Measurements from ENCODE around the gene MAN1C1. TPM values are rescaled to one million over a fixed set of nuclear protein-coding genes. Genes with fewer than 3 reads are reported as not detected.

MAN1C1 gene
- total RNA-seq, 4 donors from 2014 or later: 5.0 to 31.1 (median 7.9) TPM

DNA sequence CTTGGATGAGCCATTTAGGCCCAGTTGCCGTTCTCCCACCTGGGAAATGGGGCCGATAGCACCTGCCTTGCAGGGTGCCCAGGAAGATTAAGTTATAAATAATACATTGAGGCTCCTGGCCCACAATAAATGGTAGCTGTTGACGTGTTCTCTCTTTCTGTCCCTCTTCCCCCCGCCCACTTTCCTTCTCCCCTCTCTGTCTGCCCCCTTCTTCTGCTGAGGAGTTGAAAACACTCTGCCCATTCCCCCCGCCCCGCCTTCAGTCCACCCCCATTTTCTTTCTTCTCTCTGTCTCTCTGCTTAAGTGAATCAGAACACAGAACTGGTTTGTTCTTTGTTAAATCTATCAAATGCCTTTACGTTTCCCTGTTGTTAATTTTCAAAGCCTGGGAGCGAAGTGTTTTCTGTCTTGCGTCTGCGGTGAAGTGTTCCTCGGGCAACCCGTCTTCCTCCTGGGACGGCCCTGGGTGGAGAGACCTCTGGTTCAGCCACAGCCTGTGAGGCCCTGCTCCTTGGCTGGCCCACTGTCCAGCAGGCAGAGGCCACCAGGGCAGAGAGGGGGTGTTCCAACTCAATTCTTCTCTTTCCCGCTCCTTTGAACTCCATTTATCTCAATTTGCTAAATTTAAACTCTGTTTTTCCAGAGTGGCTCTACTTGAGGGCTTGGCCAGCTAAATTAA, 154.1 kb downstream of the MAN1C1 start:
- intact Hi-C loops (cut with DNase I; ENCODE audit: low total_unique reads): no loop called here
- Histone ChIP-seq H3K36me3 (no peaks in the 10 kb centered on the region), H3K27me3 (no peaks in the 10 kb centered on the region), H3K4me1 (peaks cover 11 to 21% of the 10 kb centered on the region in 2 donors), H3K4me3 (no peak overlapping the region), H3K27ac (peak overlapping the region; percentile 56 to 77), H3K9me3 (no peaks in the 10 kb centered on the region)
- TF ChIP-seq CTCF (IDR thresholded peaks at IDR 0.05): no peak
- no peak for TF ChIP-seq POLR2A (IDR thresholded peaks at IDR 0.05)
- DNase-seq: peak in 1 of 2 donors; percentile 34

DNA sequence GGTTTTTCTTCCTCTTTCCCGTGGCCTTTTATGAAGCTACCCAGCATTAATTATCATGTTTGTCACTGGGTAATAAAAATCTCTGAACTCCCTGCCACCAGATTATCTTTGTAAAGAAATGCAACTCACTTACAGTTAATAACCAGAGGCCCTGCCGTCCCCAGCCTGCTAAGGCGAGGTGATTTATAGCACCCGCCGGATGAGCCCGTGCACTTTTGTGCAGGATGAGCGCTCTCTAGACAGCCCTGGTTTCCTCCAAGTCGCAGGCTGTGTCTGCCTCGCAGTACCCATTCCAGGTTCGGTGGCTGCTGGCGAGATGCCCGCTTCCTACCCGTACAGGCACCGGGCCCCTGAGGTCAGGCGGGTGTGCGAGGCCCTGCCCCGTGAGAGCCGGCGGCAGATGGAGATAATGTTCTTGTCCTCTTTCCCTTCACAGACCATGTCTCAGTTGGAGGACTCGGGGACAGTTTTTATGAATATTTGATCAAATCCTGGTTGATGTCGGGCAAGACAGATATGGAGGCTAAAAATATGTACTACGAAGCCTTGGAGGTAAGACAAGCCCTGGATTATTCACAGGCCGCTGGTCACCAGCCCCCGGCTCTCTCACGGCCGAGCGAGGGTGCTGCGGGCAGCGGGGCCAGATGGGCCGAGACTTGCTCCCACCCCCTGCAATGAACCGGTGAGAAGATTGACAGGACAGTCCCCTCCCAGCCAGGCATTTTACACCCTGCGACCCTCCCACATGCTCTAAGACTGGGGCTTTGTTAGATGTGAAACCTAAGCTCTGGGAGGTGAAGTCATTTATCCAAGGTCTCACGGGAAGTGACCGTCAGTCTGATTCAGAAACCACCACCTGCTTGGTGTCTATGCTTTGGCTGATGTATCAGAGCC, 154.9 kb downstream of the MAN1C1 start:
- Histone ChIP-seq H3K27me3 (no peaks in the 10 kb centered on the region), H3K4me1 (peaks cover 11 to 21% of the 10 kb centered on the region in 2 donors), H3K36me3 (no peaks in the 10 kb centered on the region), H3K9me3 (no peaks in the 10 kb centered on the region), H3K4me3 (no peak overlapping the region), H3K27ac (peak overlapping the region; percentile 56 to 77)
- TF ChIP-seq CTCF (IDR thresholded peaks at IDR 0.05) (no peak), POLR2A (IDR thresholded peaks at IDR 0.05) (no peak)
- DNase-seq: peak; percentile 67 to 73
- intact Hi-C loops (cut with DNase I; ENCODE audit: low total_unique reads): no loop called here

- no peak overlapping the region for H3K4me3 ChIP-seq
- no peak for DNase-seq
- H3K9me3 ChIP-seq: no peaks in the 10 kb centered on the region
- no peak overlapping the region for H3K27ac ChIP-seq
- no peaks in the 10 kb centered on the region for H3K36me3 ChIP-seq
- intact Hi-C loops (cut with DNase I; ENCODE audit: low total_unique reads): no loop called here
- no peaks in the 10 kb centered on the region for H3K27me3 ChIP-seq
- TF ChIP-seq POLR2A (IDR thresholded peaks at IDR 0.05): no peak
- TF ChIP-seq CTCF (IDR thresholded peaks at IDR 0.05): no peak
- peaks cover 11 to 21% of the 10 kb centered on the region in 2 donors for H3K4me1 ChIP-seq
Observed at GRCh38 chr1:25772164-25772563, 155.6 kb downstream of the MAN1C1 start.

GRCh38 chr1:25772692-25773245, 156.2 kb downstream of the MAN1C1 start:
- Histone ChIP-seq H3K27ac (no peak overlapping the region), H3K36me3 (no peaks in the 10 kb centered on the region), H3K4me3 (no peak overlapping the region), H3K27me3 (no peaks in the 10 kb centered on the region), H3K9me3 (no peaks in the 10 kb centered on the region), H3K4me1 (peaks cover 11 to 21% of the 10 kb centered on the region in 2 donors)
- TF ChIP-seq CTCF (IDR thresholded peaks at IDR 0.05) (no peak), POLR2A (IDR thresholded peaks at IDR 0.05) (no peak)
- intact Hi-C loops (cut with DNase I; ENCODE audit: low total_unique reads): no loop called here
- no peak for DNase-seq

All from uterus (tissue), 4 donors.